ENCODE results near the gene TNFAIP1. TPM values are rescaled to one million over a fixed set of nuclear protein-coding genes. Genes with fewer than 3 reads are reported as not detected.

Gene TNFAIP1
- total RNA-seq, 1 experiment from 2014 or later = 21.3 TPM

DNA sequence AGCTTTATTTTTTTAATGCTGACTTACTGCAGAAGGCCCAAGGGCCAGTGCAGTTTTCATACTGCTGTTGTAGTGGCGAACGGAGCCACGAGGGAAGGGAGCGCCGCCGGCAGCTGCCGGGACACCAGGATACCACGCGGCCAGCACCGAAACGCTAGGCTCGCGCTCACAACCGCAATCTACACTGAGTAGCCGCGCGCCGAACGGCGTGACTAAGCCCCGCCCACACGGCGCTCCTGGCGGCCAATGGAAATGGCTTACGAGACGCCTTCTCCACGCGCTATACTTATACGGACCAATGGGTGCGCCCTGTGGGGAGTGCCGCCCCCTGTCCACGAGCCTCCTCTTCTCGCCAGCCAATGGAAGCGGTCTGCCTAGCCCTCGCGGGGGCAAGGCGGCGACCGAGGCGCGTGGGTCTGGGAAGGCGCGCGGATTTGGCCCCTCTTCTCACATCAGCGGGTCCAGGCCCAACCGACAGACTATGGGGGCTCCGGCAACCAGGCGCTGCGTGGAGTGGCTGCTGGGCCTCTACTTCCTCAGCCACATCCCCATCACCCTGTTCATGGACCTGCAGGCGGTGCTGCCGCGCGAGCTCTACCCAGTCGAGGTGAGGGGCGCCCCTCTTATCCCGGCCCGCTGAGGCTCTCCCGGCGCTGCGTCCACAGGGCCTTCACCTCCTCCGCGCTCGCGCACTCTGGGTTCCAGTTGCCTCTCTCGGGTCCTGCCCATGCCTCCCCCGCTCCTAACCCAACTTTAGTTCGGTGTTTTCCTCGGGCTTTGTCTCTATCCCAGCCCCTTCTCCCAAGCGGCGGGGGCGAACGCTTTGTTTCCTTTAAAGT lies 16.6 kb upstream of the TNFAIP1 start, which contains the start of gene TMEM97 (continued):
- TF ChIP-seq, protein P1, sequence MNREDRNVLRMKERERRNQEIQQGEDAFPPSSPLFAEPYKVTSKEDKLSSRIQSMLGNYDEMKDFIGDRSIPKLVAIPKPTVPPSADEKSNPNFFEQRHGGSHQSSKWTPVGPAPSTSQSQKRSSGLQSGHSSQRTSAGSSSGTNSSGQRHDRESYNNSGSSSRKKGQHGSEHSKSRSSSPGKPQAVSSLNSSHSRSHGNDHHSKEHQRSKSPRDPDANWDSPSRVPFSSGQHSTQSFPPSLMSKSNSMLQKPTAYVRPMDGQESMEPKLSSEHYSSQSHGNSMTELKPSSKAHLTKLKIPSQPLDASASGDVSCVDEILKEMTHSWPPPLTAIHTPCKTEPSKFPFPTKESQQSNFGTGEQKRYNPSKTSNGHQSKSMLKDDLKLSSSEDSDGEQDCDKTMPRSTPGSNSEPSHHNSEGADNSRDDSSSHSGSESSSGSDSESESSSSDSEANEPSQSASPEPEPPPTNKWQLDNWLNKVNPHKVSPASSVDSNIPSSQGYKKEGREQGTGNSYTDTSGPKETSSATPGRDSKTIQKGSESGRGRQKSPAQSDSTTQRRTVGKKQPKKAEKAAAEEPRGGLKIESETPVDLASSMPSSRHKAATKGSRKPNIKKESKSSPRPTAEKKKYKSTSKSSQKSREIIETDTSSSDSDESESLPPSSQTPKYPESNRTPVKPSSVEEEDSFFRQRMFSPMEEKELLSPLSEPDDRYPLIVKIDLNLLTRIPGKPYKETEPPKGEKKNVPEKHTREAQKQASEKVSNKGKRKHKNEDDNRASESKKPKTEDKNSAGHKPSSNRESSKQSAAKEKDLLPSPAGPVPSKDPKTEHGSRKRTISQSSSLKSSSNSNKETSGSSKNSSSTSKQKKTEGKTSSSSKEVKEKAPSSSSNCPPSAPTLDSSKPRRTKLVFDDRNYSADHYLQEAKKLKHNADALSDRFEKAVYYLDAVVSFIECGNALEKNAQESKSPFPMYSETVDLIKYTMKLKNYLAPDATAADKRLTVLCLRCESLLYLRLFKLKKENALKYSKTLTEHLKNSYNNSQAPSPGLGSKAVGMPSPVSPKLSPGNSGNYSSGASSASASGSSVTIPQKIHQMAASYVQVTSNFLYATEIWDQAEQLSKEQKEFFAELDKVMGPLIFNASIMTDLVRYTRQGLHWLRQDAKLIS (CRISPR knock-in tag; IDR thresholded peaks at IDR 0.05; ENCODE audit: borderline replicate concordance) = no peak
- TF ChIP-seq SP1 (CRISPR knock-in tag; conservative IDR thresholded peaks at IDR 0.05) (peak; percentile 96), NR3C1 (CRISPR knock-in tag; conservative IDR thresholded peaks at IDR 0.05; ENCODE audit: low read depth) (no peak), ZNF317 (CRISPR knock-in tag; IDR thresholded peaks at IDR 0.05; ENCODE audit: borderline replicate concordance, low read depth) (no peak), GTF2I (CRISPR knock-in tag; conservative IDR thresholded peaks at IDR 0.05) (no peak), NFATC4 (CRISPR knock-in tag; IDR thresholded peaks at IDR 0.05) (no peak), RELA (CRISPR knock-in tag; IDR thresholded peaks at IDR 0.05; ENCODE audit: borderline replicate concordance) (no peak), GABPB1 (CRISPR knock-in tag; IDR thresholded peaks at IDR 0.05) (no peak), GRHL2 (CRISPR knock-in tag; IDR thresholded peaks at IDR 0.05; ENCODE audit: insufficient replicate concordance, severe bottlenecking) (no peak), TEAD4 (CRISPR knock-in tag; IDR thresholded peaks at IDR 0.05) (peak; percentile 39; the same call in 1 of the 2 replicates), MXD4 (CRISPR knock-in tag; IDR thresholded peaks at IDR 0.05; ENCODE audit: borderline replicate concordance) (no peak), ATF1 (CRISPR knock-in tag; IDR thresholded peaks at IDR 0.05) (no peak; the same call in none of the 2 replicates), ZNF416 (CRISPR knock-in tag; IDR thresholded peaks at IDR 0.05) (no peak), ELF4 (CRISPR knock-in tag; IDR thresholded peaks at IDR 0.05; ENCODE audit: low read depth) (no peak)
- TF ChIP-seq, protein P2, sequence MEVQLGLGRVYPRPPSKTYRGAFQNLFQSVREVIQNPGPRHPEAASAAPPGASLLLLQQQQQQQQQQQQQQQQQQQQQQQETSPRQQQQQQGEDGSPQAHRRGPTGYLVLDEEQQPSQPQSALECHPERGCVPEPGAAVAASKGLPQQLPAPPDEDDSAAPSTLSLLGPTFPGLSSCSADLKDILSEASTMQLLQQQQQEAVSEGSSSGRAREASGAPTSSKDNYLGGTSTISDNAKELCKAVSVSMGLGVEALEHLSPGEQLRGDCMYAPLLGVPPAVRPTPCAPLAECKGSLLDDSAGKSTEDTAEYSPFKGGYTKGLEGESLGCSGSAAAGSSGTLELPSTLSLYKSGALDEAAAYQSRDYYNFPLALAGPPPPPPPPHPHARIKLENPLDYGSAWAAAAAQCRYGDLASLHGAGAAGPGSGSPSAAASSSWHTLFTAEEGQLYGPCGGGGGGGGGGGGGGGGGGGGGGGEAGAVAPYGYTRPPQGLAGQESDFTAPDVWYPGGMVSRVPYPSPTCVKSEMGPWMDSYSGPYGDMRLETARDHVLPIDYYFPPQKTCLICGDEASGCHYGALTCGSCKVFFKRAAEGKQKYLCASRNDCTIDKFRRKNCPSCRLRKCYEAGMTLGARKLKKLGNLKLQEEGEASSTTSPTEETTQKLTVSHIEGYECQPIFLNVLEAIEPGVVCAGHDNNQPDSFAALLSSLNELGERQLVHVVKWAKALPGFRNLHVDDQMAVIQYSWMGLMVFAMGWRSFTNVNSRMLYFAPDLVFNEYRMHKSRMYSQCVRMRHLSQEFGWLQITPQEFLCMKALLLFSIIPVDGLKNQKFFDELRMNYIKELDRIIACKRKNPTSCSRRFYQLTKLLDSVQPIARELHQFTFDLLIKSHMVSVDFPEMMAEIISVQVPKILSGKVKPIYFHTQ (CRISPR knock-in tag; IDR thresholded peaks at IDR 0.05) = no peak
- TF ChIP-seq, protein P3, sequence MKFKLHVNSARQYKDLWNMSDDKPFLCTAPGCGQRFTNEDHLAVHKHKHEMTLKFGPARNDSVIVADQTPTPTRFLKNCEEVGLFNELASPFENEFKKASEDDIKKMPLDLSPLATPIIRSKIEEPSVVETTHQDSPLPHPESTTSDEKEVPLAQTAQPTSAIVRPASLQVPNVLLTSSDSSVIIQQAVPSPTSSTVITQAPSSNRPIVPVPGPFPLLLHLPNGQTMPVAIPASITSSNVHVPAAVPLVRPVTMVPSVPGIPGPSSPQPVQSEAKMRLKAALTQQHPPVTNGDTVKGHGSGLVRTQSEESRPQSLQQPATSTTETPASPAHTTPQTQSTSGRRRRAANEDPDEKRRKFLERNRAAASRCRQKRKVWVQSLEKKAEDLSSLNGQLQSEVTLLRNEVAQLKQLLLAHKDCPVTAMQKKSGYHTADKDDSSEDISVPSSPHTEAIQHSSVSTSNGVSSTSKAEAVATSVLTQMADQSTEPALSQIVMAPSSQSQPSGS (CRISPR knock-in tag; IDR thresholded peaks at IDR 0.05; ENCODE audit: borderline replicate concordance, low read depth) = peak; percentile 31; the same call in 1 of the 2 replicates
- TF ChIP-seq, protein P4, sequence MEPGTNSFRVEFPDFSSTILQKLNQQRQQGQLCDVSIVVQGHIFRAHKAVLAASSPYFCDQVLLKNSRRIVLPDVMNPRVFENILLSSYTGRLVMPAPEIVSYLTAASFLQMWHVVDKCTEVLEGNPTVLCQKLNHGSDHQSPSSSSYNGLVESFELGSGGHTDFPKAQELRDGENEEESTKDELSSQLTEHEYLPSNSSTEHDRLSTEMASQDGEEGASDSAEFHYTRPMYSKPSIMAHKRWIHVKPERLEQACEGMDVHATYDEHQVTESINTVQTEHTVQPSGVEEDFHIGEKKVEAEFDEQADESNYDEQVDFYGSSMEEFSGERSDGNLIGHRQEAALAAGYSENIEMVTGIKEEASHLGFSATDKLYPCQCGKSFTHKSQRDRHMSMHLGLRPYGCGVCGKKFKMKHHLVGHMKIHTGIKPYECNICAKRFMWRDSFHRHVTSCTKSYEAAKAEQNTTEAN (CRISPR knock-in tag; IDR thresholded peaks at IDR 0.05) = no peak
- TF ChIP-seq, protein P5, sequence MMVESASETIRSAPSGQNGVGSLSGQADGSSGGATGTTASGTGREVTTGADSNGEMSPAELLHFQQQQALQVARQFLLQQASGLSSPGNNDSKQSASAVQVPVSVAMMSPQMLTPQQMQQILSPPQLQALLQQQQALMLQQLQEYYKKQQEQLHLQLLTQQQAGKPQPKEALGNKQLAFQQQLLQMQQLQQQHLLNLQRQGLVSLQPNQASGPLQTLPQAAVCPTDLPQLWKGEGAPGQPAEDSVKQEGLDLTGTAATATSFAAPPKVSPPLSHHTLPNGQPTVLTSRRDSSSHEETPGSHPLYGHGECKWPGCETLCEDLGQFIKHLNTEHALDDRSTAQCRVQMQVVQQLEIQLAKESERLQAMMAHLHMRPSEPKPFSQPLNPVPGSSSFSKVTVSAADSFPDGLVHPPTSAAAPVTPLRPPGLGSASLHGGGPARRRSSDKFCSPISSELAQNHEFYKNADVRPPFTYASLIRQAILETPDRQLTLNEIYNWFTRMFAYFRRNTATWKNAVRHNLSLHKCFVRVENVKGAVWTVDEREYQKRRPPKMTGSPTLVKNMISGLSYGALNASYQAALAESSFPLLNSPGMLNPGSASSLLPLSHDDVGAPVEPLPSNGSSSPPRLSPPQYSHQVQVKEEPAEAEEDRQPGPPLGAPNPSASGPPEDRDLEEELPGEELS (CRISPR knock-in tag; IDR thresholded peaks at IDR 0.05) = peak; percentile 35
- TF ChIP-seq, protein P6, sequence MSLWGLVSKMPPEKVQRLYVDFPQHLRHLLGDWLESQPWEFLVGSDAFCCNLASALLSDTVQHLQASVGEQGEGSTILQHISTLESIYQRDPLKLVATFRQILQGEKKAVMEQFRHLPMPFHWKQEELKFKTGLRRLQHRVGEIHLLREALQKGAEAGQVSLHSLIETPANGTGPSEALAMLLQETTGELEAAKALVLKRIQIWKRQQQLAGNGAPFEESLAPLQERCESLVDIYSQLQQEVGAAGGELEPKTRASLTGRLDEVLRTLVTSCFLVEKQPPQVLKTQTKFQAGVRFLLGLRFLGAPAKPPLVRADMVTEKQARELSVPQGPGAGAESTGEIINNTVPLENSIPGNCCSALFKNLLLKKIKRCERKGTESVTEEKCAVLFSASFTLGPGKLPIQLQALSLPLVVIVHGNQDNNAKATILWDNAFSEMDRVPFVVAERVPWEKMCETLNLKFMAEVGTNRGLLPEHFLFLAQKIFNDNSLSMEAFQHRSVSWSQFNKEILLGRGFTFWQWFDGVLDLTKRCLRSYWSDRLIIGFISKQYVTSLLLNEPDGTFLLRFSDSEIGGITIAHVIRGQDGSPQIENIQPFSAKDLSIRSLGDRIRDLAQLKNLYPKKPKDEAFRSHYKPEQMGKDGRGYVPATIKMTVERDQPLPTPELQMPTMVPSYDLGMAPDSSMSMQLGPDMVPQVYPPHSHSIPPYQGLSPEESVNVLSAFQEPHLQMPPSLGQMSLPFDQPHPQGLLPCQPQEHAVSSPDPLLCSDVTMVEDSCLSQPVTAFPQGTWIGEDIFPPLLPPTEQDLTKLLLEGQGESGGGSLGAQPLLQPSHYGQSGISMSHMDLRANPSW (CRISPR knock-in tag; conservative IDR thresholded peaks at IDR 0.05; ENCODE audit: low read depth) = no peak
- TF ChIP-seq, protein P7, sequence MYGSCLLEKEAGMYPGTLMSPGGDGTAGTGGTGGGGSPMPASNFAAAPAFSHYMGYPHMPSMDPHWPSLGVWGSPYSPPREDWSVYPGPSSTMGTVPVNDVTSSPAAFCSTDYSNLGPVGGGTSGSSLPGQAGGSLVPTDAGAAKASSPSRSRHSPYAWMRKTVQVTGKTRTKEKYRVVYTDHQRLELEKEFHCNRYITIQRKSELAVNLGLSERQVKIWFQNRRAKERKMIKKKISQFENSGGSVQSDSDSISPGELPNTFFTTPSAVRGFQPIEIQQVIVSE (CRISPR knock-in tag; IDR thresholded peaks at IDR 0.05; ENCODE audit: borderline replicate concordance) = no peak
- TF ChIP-seq, protein P8, sequence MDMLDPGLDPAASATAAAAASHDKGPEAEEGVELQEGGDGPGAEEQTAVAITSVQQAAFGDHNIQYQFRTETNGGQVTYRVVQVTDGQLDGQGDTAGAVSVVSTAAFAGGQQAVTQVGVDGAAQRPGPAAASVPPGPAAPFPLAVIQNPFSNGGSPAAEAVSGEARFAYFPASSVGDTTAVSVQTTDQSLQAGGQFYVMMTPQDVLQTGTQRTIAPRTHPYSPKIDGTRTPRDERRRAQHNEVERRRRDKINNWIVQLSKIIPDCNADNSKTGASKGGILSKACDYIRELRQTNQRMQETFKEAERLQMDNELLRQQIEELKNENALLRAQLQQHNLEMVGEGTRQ (CRISPR knock-in tag; IDR thresholded peaks at IDR 0.05) = 0 out of 2 replicates have a peak, but pooled peaks have one; percentile 42

Data from WTC11 (cell line).